Right lobe of liver (tissue), 5 donors: Measurements from ENCODE around the gene SPEM3. TPM values are rescaled to one million over a fixed set of nuclear protein-coding genes. Genes with fewer than 3 reads are reported as not detected.

Source experiments
- total RNA-seq, 6 experiments: library from RNA; depleted of rRNA in 2 of 6; stranded (reverse); fragments of >200 nt in 2 of 6; fragmentation: NEBNext Ultra II Directional in 3 of 6; extraction: Animal tissue kit (Norgen Biotek cat#: 25700) in 3 of 6; gene quantifications; one replicate each; pipeline versions ENCODE4 v1.1.0 to v1.2.4, GENCODE V29; 2016 to 2023
- donor health status: DM: no; HTN: no; CAD: no.
- donor health status: DM: no; HTN: no; CAD: no.
- donor health status: DM: no; HTN: yes; CAD: no.
- donor health status: DM: no; HTN: yes; CAD: no.

SPEM3 gene
- total RNA-seq, 6 experiments from 2014 or later: not detected

Other genes with a start within 250 kb of the SPEM3 start
- 100 to 1,000 TPM; 399 to 624 (median 417) TPM for gene ASGR1, start 249.5 kb upstream of the SPEM3 start, total RNA-seq
- gene DLG4, start 209.0 kb upstream of the SPEM3 start, total RNA-seq: 1 to 10 TPM; 3.0 to 6.4 (median 4.1) TPM
- 1,000 to 10,000 TPM in 3 of 6 experiments, 100 to 1,000 TPM in 3; 640 to 1,849 (median 1,071) TPM for gene ACADVL, start 208.9 kb upstream of the SPEM3 start, total RNA-seq
- 10 to 100 TPM in 4 of 6 experiments, 1 to 10 TPM in 2; 9.6 to 13.5 (median 12.8) TPM for gene DVL2, start 194.3 kb upstream of the SPEM3 start, total RNA-seq
- 10 to 100 TPM; 16.0 to 24.3 (median 18.2) TPM for gene PHF23, start 189.4 kb upstream of the SPEM3 start, total RNA-seq
- 100 to 1,000 TPM; 238 to 330 (median 244) TPM for gene GABARAP, start 186.4 kb upstream of the SPEM3 start, total RNA-seq
- 10 to 100 TPM; 25.9 to 34.6 (median 31.9) TPM for gene CTDNEP1, start 177.1 kb upstream of the SPEM3 start, total RNA-seq
- gene ELP5, start 176.6 kb upstream of the SPEM3 start, total RNA-seq: 10 to 100 TPM; 14.2 to 29.6 (median 22.9) TPM
- gene CLDN7, start 166.4 kb upstream of the SPEM3 start, total RNA-seq: 100 to 1,000 TPM in 1 of 6 experiments, 10 to 100 TPM in 4, 1 to 10 TPM in 1; 9.6 to 114 (median 23.3) TPM
- gene SLC2A4, start 147.1 kb upstream of the SPEM3 start, total RNA-seq: 1 to 10 TPM in 4 of 6 experiments, under 1 TPM in 2; 0.66 to 2.1 (median 1.4) TPM
- 1 to 10 TPM in 2 of 6 experiments, under 1 TPM in 4; 0.27 to 1.7 (median 0.90) TPM for gene YBX2, start 134.2 kb upstream of the SPEM3 start, total RNA-seq
- 100 to 1,000 TPM; 222 to 299 (median 238) TPM for gene EIF5A, start 121.2 kb upstream of the SPEM3 start, total RNA-seq
- gene GPS2, start 113.5 kb upstream of the SPEM3 start, total RNA-seq: 10 to 100 TPM; 22.0 to 48.1 (median 23.2) TPM
- gene NEURL4, start 99.5 kb upstream of the SPEM3 start, total RNA-seq: 10 to 100 TPM in 4 of 6 experiments, 1 to 10 TPM in 2; 4.2 to 22.1 (median 10.8) TPM
- 1 to 10 TPM; 1.6 to 6.8 (median 2.7) TPM for gene ACAP1, start 92.3 kb upstream of the SPEM3 start, total RNA-seq
- 1 to 10 TPM; 2.2 to 4.4 (median 2.9) TPM for gene KCTD11, start 76.7 kb upstream of the SPEM3 start, total RNA-seq
- not detected for gene TMEM95, start 73.7 kb upstream of the SPEM3 start, total RNA-seq
- 1 to 10 TPM; 2.9 to 5.1 (median 4.0) TPM for gene TNK1, start 47.8 kb upstream of the SPEM3 start, total RNA-seq
- gene PLSCR3, start 34.3 kb upstream of the SPEM3 start, total RNA-seq: 1 to 10 TPM; 5.5 to 8.9 (median 6.4) TPM
- gene TMEM256, start 24.8 kb upstream of the SPEM3 start, total RNA-seq: 10 to 100 TPM; 56.4 to 95.4 (median 68.9) TPM
- gene NLGN2, start 21.0 kb upstream of the SPEM3 start, total RNA-seq: 1 to 10 TPM; 1.3 to 5.3 (median 3.0) TPM
- gene SPEM1, start 8.5 kb upstream of the SPEM3 start, total RNA-seq: not detected
- not detected for gene SPEM2, start 3.2 kb upstream of the SPEM3 start, total RNA-seq
- 1 to 10 TPM; 2.3 to 8.4 (median 4.0) TPM for gene TMEM102, start 6.6 kb downstream of the SPEM3 start, total RNA-seq
- gene FGF11, start 10.7 kb downstream of the SPEM3 start, total RNA-seq: under 1 TPM in 5 of 6 experiments, not detected in 1; 0.37 to 0.84 (median 0.68) TPM
- gene CHRNB1, start 16.2 kb downstream of the SPEM3 start, total RNA-seq: 10 to 100 TPM in 2 of 6 experiments, 1 to 10 TPM in 4; 6.0 to 12.3 (median 8.2) TPM
- gene ZBTB4, start 50.8 kb downstream of the SPEM3 start, total RNA-seq: 10 to 100 TPM in 1 of 6 experiments, 1 to 10 TPM in 5; 5.7 to 10.5 (median 7.9) TPM
- not detected for gene SLC35G6, start 52.6 kb downstream of the SPEM3 start, total RNA-seq
- 10 to 100 TPM; 36.1 to 49.9 (median 46.0) TPM for gene POLR2A, start 55.5 kb downstream of the SPEM3 start, total RNA-seq
- gene TNFSF12, start 120.2 kb downstream of the SPEM3 start, total RNA-seq: 10 to 100 TPM in 4 of 6 experiments, 1 to 10 TPM in 2; 6.1 to 14.7 (median 11.4) TPM
- gene TNFSF13, start 129.9 kb downstream of the SPEM3 start, total RNA-seq: 10 to 100 TPM in 2 of 6 experiments, 1 to 10 TPM in 4; 4.3 to 13.0 (median 6.2) TPM
- gene SENP3, start 133.1 kb downstream of the SPEM3 start, total RNA-seq: 10 to 100 TPM; 12.3 to 33.9 (median 15.1) TPM
- 100 to 1,000 TPM in 1 of 6 experiments, 10 to 100 TPM in 5; 31.6 to 179 (median 51.1) TPM for gene CD68, start 150.8 kb downstream of the SPEM3 start, total RNA-seq
- gene MPDU1, start 155.0 kb downstream of the SPEM3 start, total RNA-seq: 100 to 1,000 TPM in 2 of 6 experiments, 10 to 100 TPM in 4; 54.2 to 199 (median 63.3) TPM
- gene SOX15, start 161.2 kb downstream of the SPEM3 start, total RNA-seq: not detected
- 10 to 100 TPM; 14.3 to 23.2 (median 16.7) TPM for gene FXR2, start 186.0 kb downstream of the SPEM3 start, total RNA-seq
- gene SAT2, start 199.0 kb downstream of the SPEM3 start, total RNA-seq: 100 to 1,000 TPM in 5 of 6 experiments, 10 to 100 TPM in 1; 99.3 to 187 (median 120) TPM
- 10 to 100 TPM in 5 of 6 experiments, 1 to 10 TPM in 1; 2.4 to 70.2 (median 15.4) TPM for gene SHBG, start 201.3 kb downstream of the SPEM3 start, total RNA-seq
- gene ATP1B2, start 222.1 kb downstream of the SPEM3 start, total RNA-seq: 1 to 10 TPM in 3 of 6 experiments, under 1 TPM in 3; 0.43 to 1.7 (median 0.91) TPM